H1 (cell line): ENCODE results near the gene MAP3K3. TPM values are rescaled to one million over a fixed set of nuclear protein-coding genes. Genes with fewer than 3 reads are reported as not detected.

ENCODE experiments used
- CTCF ChIA-PET: fragments of 300-600 bp; sonication (Branson Sonifier 250); formaldehyde crosslinking; loops from one replicate; lab custom pipeline; 2021; ENCODE audit not compliant: partially characterized antibody; lab: Charles Lee
- POLR2A ChIA-PET: fragments of 300-600 bp; sonication (Branson Sonifier 250); formaldehyde crosslinking; loops from one replicate; lab custom pipeline; 2021; ENCODE audit warnings: inconsistent platforms; ENCODE audit not compliant: partially characterized antibody; lab: Charles Lee
- DNase-seq, 2 experiments: peaks; one replicate each; pipeline versions ENCODE4 v3.0.0 to v3.0.0-alpha.2; 2010 to 2022; ENCODE audit warnings: low spot score in 2 of 2, low read depth in 1 of 2, mixed read lengths in 1 of 2
- FAIRE-seq: peaks from 2 replicates; lab custom pipeline; 2011; peaks lifted over from hg19 to GRCh38; lab: Jason Lieb, UNC
- H2AFZ ChIP-seq: 2 replicates; pipeline ENCODE4 v1.8.1; 2012; ENCODE audit warnings: low read length, inconsistent platforms
- H2AK5ac ChIP-seq: 2 replicates; pipeline ENCODE4 v1.6.1; 2013; ENCODE audit warnings: low read depth, low read length
- H2BK120ac ChIP-seq: replicated peaks from 2 replicates; pipeline ENCODE3; 2013; ENCODE audit warnings: low read depth, low read length, inconsistent platforms
- H2BK12ac ChIP-seq: 2 replicates; pipeline ENCODE4 v1.6.1; 2013; ENCODE audit warnings: low read depth, low read length
- H2BK15ac ChIP-seq: 2 replicates; pipeline ENCODE4 v1.6.1; 2013; ENCODE audit warnings: low read length
- H2BK20ac ChIP-seq: 2 replicates; pipeline ENCODE4 v1.6.1; 2013; ENCODE audit warnings: low read length
- H2BK5ac ChIP-seq: 2 replicates; pipeline ENCODE4 v1.6.1; 2013; ENCODE audit warnings: low read depth, low read length
- H3K14ac ChIP-seq: 2 replicates; pipeline ENCODE4 v1.6.1; 2013; ENCODE audit warnings: inconsistent platforms; ENCODE audit not compliant: insufficient read length
- H3K18ac ChIP-seq: 2 replicates; pipeline ENCODE4 v1.6.1; 2013; ENCODE audit warnings: low read length; ENCODE audit errors: extremely low read depth
- H3K23ac ChIP-seq: 2 replicates; pipeline ENCODE4 v1.6.1; 2013; ENCODE audit warnings: inconsistent platforms; ENCODE audit not compliant: insufficient read length
- H3K23me2 ChIP-seq: 2 replicates; pipeline ENCODE4 v1.6.1; 2013; ENCODE audit warnings: low read depth, low read length
- H3K27ac ChIP-seq: 2 replicates; pipeline ENCODE4 v1.6.1; 2011; ENCODE audit warnings: low read depth, low read length, inconsistent platforms
- H3K27me3 ChIP-seq, 4 experiments: replicated peaks in 1 of 4; 1 replicate in 1 of 4; 2 replicates in 3 of 4; pipeline versions ENCODE4 v1.6.1 to v1.8.1; 2011 to 2013; ENCODE audit warnings: low read length in 3 of 4, mild to moderate bottlenecking in 3 of 4, inconsistent platforms in 2 of 4, mixed read lengths in 2 of 4, moderate library complexity in 1 of 4; ENCODE audit not compliant: control insufficient read depth in 3 of 4, insufficient read depth in 3 of 4; ENCODE audit errors: extremely low read depth in 1 of 4
- H3K36me3 ChIP-seq, 4 experiments: 2 replicates each; pipeline versions ENCODE4 v1.6.1 to v1.8.1; 2011 to 2013; ENCODE audit warnings: mild to moderate bottlenecking in 4 of 4, low read length in 3 of 4, moderate library complexity in 2 of 4, control low read depth in 1 of 4, inconsistent platforms in 1 of 4; ENCODE audit not compliant: insufficient read depth in 4 of 4, control insufficient read depth in 2 of 4
- H3K4ac ChIP-seq: replicated peaks from 2 replicates; pipeline ENCODE3; 2013; ENCODE audit warnings: low read length, low read depth, mixed read lengths, inconsistent platforms; ENCODE audit not compliant: insufficient read length
- H3K4me1 ChIP-seq, 4 experiments: replicated peaks in 1 of 4; 1 replicate in 1 of 4; 2 replicates in 3 of 4; pipeline versions ENCODE4 v1.6.1 to v1.8.1; 2011 to 2013; ENCODE audit warnings: low read length in 3 of 4, inconsistent platforms in 2 of 4, mixed read lengths in 1 of 4; ENCODE audit not compliant: insufficient read depth in 4 of 4, control insufficient read depth in 3 of 4
- H3K4me2 ChIP-seq, 2 experiments: 2 replicates each; pipeline versions ENCODE4 v1.6.1 to v1.8.1; 2011 to 2013; ENCODE audit warnings: low read depth in 2 of 2, low read length in 2 of 2, control low read depth in 1 of 2, inconsistent platforms in 1 of 2, mild to moderate bottlenecking in 1 of 2; ENCODE audit not compliant: insufficient read depth in 1 of 2
- H3K4me3 ChIP-seq, 4 experiments: fragments of 200-600, 300-600 bp in 1 of 4; sonication (generic), shearing (Covaris generic), sonication (Bioruptor Twin) in 1 of 4; 2 replicates each; pipeline versions ENCODE4 v1.5.1 to v1.8.1; 2011 to 2016; ENCODE audit warnings: low read length in 4 of 4, low read depth in 3 of 4, control low read depth in 2 of 4, inconsistent platforms in 2 of 4, mild to moderate bottlenecking in 2 of 4, mixed read lengths in 1 of 4, moderate library complexity in 1 of 4; ENCODE audit not compliant: insufficient read depth in 2 of 4; ENCODE audit errors: extremely low read depth in 1 of 4
- H3K56ac ChIP-seq: replicated peaks from 2 replicates; pipeline ENCODE3; 2013; ENCODE audit warnings: low read depth, mild to moderate bottlenecking, mixed read lengths, low read length, inconsistent platforms; ENCODE audit not compliant: insufficient read length
- H3K79me1 ChIP-seq: 2 replicates; pipeline ENCODE4 v1.6.1; 2013; ENCODE audit warnings: low read depth, low read length, control low read depth
- H3K79me2 ChIP-seq, 2 experiments: 2 replicates each; pipeline versions ENCODE4 v1.6.1 to v1.8.1; 2012 to 2013; ENCODE audit warnings: low read length in 2 of 2, mild to moderate bottlenecking in 2 of 2, inconsistent platforms in 1 of 2; ENCODE audit not compliant: insufficient read depth in 2 of 2, control insufficient read depth in 1 of 2
- H3K9ac ChIP-seq, 4 experiments: replicated peaks in 1 of 4; 1 replicate in 1 of 4; 2 replicates in 3 of 4; pipeline versions ENCODE4 v1.6.1 to v1.8.1; 2011 to 2013; ENCODE audit warnings: low read depth in 3 of 4, low read length in 3 of 4, control low read depth in 2 of 4, mild to moderate bottlenecking in 2 of 4, moderate library complexity in 2 of 4, inconsistent platforms in 1 of 4; ENCODE audit errors: extremely low read depth in 1 of 4
- H3K9me3 ChIP-seq, 2 experiments: 2 replicates each; pipeline versions ENCODE4 v1.6.1 to v1.8.1; 2012 to 2013; ENCODE audit warnings: mild to moderate bottlenecking in 2 of 2, moderate library complexity in 2 of 2, control low read depth in 1 of 2, inconsistent platforms in 1 of 2, low read depth in 1 of 2, low read length in 1 of 2, mixed read lengths in 1 of 2; ENCODE audit not compliant: insufficient read depth in 2 of 2
- H4K20me1 ChIP-seq, 2 experiments: replicated peaks in 1 of 2; 2 replicates each; pipeline versions ENCODE3 to v1.8.1; 2011 to 2013; ENCODE audit warnings: inconsistent platforms in 2 of 2, low read length in 2 of 2, mild to moderate bottlenecking in 1 of 2; ENCODE audit not compliant: insufficient read depth in 2 of 2, control insufficient read depth in 1 of 2
- H4K5ac ChIP-seq: 2 replicates; pipeline ENCODE4 v1.6.1; 2013; ENCODE audit warnings: low read length, low read depth, mixed read lengths, inconsistent platforms; ENCODE audit not compliant: insufficient read length
- H4K8ac ChIP-seq: 2 replicates; pipeline ENCODE4 v1.8.0; 2013; ENCODE audit warnings: mild to moderate bottlenecking, moderate library complexity, low read length, inconsistent platforms; ENCODE audit not compliant: insufficient read depth; ENCODE audit errors: extremely low read depth
- H4K91ac ChIP-seq: replicated peaks from 2 replicates; pipeline ENCODE3; 2013; ENCODE audit warnings: low read length, mixed read lengths, inconsistent platforms; ENCODE audit not compliant: insufficient read length
- BCL11A ChIP-seq, 2 experiments: IDR thresholded peaks; one replicate each; pipeline ENCODE4 v1.6.1; 2011; ENCODE audit warnings: low read depth in 2 of 2, low read length in 2 of 2, mild to moderate bottlenecking in 2 of 2
- EZH2 ChIP-seq: fragments of 200-600 bp; sonication (generic); IDR thresholded peaks from 2 replicates; pipeline ENCODE4 v1.7.1; 2012; ENCODE audit warnings: low read depth, mild to moderate bottlenecking, moderate library complexity, low read length, inconsistent platforms; ENCODE audit not compliant: severe bottlenecking
- MAFK ChIP-seq: IDR thresholded peaks from 2 replicates; pipeline ENCODE4 v1.6.1; 2012; ENCODE audit warnings: low read depth, mild to moderate bottlenecking, improper control_type of control experiment, low read length
- RFX5 ChIP-seq: IDR thresholded peaks from 2 replicates; pipeline ENCODE4 v1.6.1; 2011; ENCODE audit warnings: low read depth, low read length, improper control_type of control experiment, borderline replicate concordance
- SIRT6 ChIP-seq: IDR thresholded peaks from one replicate; pipeline ENCODE4 v1.7.1; 2012; ENCODE audit warnings: low read length, inconsistent platforms
- TAF1 ChIP-seq: IDR thresholded peaks from 2 replicates; pipeline ENCODE4 v1.6.1; 2011; ENCODE audit warnings: mild to moderate bottlenecking, low read depth, low read length
- WGBS, 2 experiments: shearing (Covaris generic) in 1 of 2; methylation state at CpG; one replicate each; pipeline versions ENCODE4 v1.1.6 to v1.1.7; 2013 to 2015; ENCODE audit warnings: low lambda C conversion rate in 2 of 2, mixed read lengths in 2 of 2, inconsistent platforms in 1 of 2, low coverage in 1 of 2, missing lambda C conversion rate in 1 of 2; ENCODE audit not compliant: insufficient replicate concordance in 2 of 2, insufficient coverage in 1 of 2, insufficient read length in 1 of 2; ENCODE audit errors: extremely low coverage in 1 of 2, missing lambda C conversion rate in 1 of 2; 5-methylcytosine and 5-hydroxymethylcytosine counted together
- polyA plus RNA-seq, 7 experiments: library from polyadenylated mRNA; depleted of rRNA in 3 of 7; stranded (reverse) in 5 of 7; unstranded in 2 of 7; fragments of >200 nt in 5 of 7; fragments of 200-250 nt in 2 of 7; gene quantifications; 1 replicate in 5 of 7; 2 replicates in 1 of 7; 4 replicates in 1 of 7; pipeline versions ENCODE4 v1.2.1 to v1.2.3, GENCODE V29; 2011 to 2013; ENCODE audit warnings: missing spikeins in 2 of 7, mixed read lengths in 2 of 7
- total RNA-seq: library from RNA; stranded (reverse); fragmentation: NEBNext Ultra II Directional; extraction: Animal tissue kit (Norgen Biotek cat#: 25700); gene quantifications from 2 replicates; pipeline ENCODE4 v1.2.1, GENCODE V29; 2021
- TF ChIP-seq, protein P1 (sequence below): IDR thresholded peaks from 2 replicates; pipeline ENCODE4 v1.6.1; 2012; ENCODE audit warnings: inconsistent platforms

The MAP3K3 gene
- total and polyA plus RNA-seq, 2 of the 8 experiments (the other 6 are each of a cell fraction or from before 2014, with no cell fraction given), result 10.3 to 21.0 TPM

DNA sequence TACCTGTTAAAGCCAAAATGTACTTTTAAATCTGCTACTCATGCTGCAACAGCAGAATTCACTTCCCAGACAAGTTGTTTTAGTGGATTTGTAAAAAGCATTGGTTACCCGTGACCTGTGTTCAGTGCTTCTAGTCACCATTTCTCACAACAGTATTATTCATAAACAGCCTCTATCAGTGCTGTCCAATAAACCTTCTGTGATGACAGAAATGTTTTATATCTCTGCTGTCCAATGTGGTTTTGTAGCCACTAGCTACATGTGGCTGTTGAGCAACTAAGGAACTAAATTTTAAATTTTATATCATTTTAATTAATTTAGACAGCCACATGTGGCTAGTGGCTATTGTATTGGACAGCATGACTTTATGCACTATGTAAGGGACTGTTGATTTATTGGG, 12.6 kb downstream of the MAP3K3 start:
- H3K27me3 ChIP-seq, result no peaks in the 10 kb centered on the region
- no peak overlapping the region for H4K8ac ChIP-seq
- H2AK5ac ChIP-seq, result no peak overlapping the region
- ChIA-PET POLR2A (no interaction called here), CTCF (interaction anchor here (0.6 to 3.0 kb wide), 6 partner anchors 23 to 199 kb away, joined by 3 to 12 read pairs (median 4); no protein-coding TSS in a partner anchor)
- H3K9me3 ChIP-seq, result no peaks in the 10 kb centered on the region
- no peak overlapping the region for H2BK20ac ChIP-seq
- no peak overlapping the region for H4K91ac ChIP-seq
- no peak overlapping the region for H3K4ac ChIP-seq
- no peak overlapping the region for H2BK120ac ChIP-seq
- H3K4me1 ChIP-seq, result peaks cover 0 to 6% (median 4%) of the 10 kb centered on the region in 4 experiments; a peak in 4 of 7 replicates
- no peaks in the 10 kb centered on the region; the same call in 1 of the 2 replicates for H3K79me1 ChIP-seq
- no peak overlapping the region for H3K4me3 ChIP-seq
- FAIRE-seq, result no peak
- TF ChIP-seq, protein P1, sequence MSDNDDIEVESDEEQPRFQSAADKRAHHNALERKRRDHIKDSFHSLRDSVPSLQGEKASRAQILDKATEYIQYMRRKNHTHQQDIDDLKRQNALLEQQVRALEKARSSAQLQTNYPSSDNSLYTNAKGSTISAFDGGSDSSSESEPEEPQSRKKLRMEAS, result no peak
- TF ChIP-seq EZH2 (no peak), SIRT6 (no peak), RFX5 (no peak), MAFK (no peak), BCL11A (IDR thresholded peaks at IDR 0.05; ENCODE audit: low read depth in 2 of 2, low read length in 2 of 2) (no peak), TAF1 (no peak)
- no peak overlapping the region for H3K9ac ChIP-seq
- no peak overlapping the region for H3K56ac ChIP-seq
- H3K4me2 ChIP-seq, result no peak overlapping the region
- H4K20me1 ChIP-seq, result peaks cover 0 to 2% of the 10 kb centered on the region in 2 experiments
- H2BK5ac ChIP-seq, result no peak overlapping the region
- H4K5ac ChIP-seq, result no peak overlapping the region
- no peaks in the 10 kb centered on the region; a peak in 1 of 4 replicates for H3K79me2 ChIP-seq
- H3K18ac ChIP-seq, result no peak overlapping the region
- 87% methylated on average over 1 of the region's 1 CpG; no CpG with 5 or more reads in 1 of the 2 experiments for WGBS, 2 experiments
- H3K14ac ChIP-seq, result no peak overlapping the region
- peaks cover 0 to 7% (median 1%) of the 10 kb centered on the region in 4 experiments; a peak in 3 of 8 replicates for H3K36me3 ChIP-seq
- H3K23me2 ChIP-seq, result no peaks in the 10 kb centered on the region; the same call in 1 of the 2 replicates
- no peak overlapping the region for H2AFZ ChIP-seq
- H3K27ac ChIP-seq, result no peak overlapping the region
- no peak overlapping the region for H3K23ac ChIP-seq
- H2BK12ac ChIP-seq, result no peak overlapping the region
- no peak for DNase-seq
- no peak overlapping the region for H2BK15ac ChIP-seq
